ENCODE results near the gene OGT.

Gene OGT

GRCh38 chrX:71532078-71532752, 689 bp upstream of the OGT start:
- H3K27ac ChIP-seq = peak overlapping the region; percentile 86
- TF ChIP-seq ZFX (IDR thresholded peaks at IDR 0.05; ENCODE audit: borderline replicate concordance) = no peak
- TF ChIP-seq, protein P1, sequence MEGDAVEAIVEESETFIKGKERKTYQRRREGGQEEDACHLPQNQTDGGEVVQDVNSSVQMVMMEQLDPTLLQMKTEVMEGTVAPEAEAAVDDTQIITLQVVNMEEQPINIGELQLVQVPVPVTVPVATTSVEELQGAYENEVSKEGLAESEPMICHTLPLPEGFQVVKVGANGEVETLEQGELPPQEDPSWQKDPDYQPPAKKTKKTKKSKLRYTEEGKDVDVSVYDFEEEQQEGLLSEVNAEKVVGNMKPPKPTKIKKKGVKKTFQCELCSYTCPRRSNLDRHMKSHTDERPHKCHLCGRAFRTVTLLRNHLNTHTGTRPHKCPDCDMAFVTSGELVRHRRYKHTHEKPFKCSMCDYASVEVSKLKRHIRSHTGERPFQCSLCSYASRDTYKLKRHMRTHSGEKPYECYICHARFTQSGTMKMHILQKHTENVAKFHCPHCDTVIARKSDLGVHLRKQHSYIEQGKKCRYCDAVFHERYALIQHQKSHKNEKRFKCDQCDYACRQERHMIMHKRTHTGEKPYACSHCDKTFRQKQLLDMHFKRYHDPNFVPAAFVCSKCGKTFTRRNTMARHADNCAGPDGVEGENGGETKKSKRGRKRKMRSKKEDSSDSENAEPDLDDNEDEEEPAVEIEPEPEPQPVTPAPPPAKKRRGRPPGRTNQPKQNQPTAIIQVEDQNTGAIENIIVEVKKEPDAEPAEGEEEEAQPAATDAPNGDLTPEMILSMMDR (IDR thresholded peaks at IDR 0.05) = no peak

DNA sequence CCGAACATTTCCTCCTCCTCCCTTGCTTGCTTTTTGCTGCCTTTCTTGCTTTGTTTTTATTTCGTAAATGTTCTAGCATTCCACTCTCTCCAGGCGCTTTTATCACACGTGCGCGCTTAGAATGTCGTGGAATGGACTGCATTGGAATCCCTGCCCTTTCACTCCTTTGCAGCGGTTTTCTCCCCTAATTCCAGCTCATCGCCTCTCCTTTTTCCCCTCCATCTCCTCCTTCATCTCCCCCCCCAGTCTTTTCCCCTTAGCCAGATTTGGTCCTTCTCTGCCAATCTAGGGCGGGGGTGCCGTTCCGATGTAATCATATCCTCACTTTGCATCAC, 579 bp downstream of the OGT start:
- TF ChIP-seq, protein P1 (IDR thresholded peaks at IDR 0.05) = no peak
- TF ChIP-seq ZFX (IDR thresholded peaks at IDR 0.05; ENCODE audit: borderline replicate concordance) = no peak
- peak overlapping the region; percentile 86 for H3K27ac ChIP-seq

GRCh38 chrX:71533851-71534561, 1.1 kb downstream of the OGT start:
- H3K27ac ChIP-seq = peak overlapping the region; percentile 86
- no peak for TF ChIP-seq ZFX (IDR thresholded peaks at IDR 0.05; ENCODE audit: borderline replicate concordance)

- no peak for TF ChIP-seq ZFX (IDR thresholded peaks at IDR 0.05; ENCODE audit: borderline replicate concordance)
- TF ChIP-seq, protein P1 (IDR thresholded peaks at IDR 0.05) = no peak
- H3K27ac ChIP-seq = peak overlapping the region; percentile 86; the same call in 1 of the 2 replicates
Measured at GRCh38 chrX:71534773-71535544, 2.1 kb downstream of the OGT start.

DNA sequence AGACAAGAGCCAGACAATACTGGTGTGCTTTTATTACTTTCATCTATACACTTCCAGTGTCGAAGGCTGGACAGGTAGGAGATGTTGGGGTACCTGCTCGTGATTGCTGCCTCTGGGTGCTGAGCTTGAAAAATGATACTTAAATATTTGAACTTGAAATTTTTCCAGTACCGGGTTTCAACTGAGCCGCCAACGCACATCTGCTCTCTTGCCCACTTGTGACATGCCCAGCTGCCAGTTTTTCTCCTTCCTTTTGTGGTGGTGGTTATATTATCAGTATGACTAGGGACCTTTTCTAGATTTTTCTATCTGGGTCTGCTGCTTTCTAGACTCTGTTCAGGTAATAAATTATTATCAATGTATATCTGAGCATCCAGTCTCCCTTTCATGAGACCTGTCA, 3.4 kb downstream of the OGT start:
- no peak overlapping the region for H3K27ac ChIP-seq
- TF ChIP-seq, protein P1 (IDR thresholded peaks at IDR 0.05) = no peak
- no peak for TF ChIP-seq ZFX (IDR thresholded peaks at IDR 0.05; ENCODE audit: borderline replicate concordance)

- H3K27ac ChIP-seq = no peak overlapping the region
- TF ChIP-seq, protein P1 (IDR thresholded peaks at IDR 0.05) = no peak
- TF ChIP-seq ZFX (IDR thresholded peaks at IDR 0.05; ENCODE audit: borderline replicate concordance) = no peak
Measured at GRCh38 chrX:71537743-71538142, 4.8 kb downstream of the OGT start.

DNA sequence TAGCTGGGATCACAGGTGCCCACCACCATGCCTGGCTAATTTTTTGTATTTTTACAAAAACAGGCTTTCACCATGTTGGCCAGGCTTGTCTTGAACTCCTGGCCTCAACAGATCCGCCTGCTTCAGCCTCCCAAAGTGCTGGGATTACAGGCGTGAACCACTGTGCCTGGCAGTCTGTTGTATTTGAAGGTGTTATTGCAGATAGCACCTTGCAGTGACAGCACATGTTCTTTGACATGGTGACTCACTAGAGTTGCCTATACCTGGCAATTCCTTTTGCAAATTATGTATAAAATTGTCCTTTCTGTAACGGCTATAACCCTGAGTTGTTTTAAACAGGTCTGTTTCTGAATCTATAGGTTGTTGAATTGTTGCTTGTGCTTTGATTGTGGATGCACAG, 7.9 kb downstream of the OGT start:
- no peak for TF ChIP-seq ZFX (IDR thresholded peaks at IDR 0.05; ENCODE audit: borderline replicate concordance)
- TF ChIP-seq, protein P1 (IDR thresholded peaks at IDR 0.05) = no peak
- no peak overlapping the region for H3K27ac ChIP-seq
